ENCODE measurements around the gene JMJD1C.

Gene JMJD1C

GRCh38 chr10:63217120-63217605, 248.6 kb downstream of the JMJD1C start:
- DNase-seq (ENCODE audit: low read depth) = no peak

GRCh38 chr10:63214571-63214970, 251.2 kb downstream of the JMJD1C start:
- DNase-seq (ENCODE audit: low read depth) = no peak

- no peak for DNase-seq (ENCODE audit: low read depth)
Measured at GRCh38 chr10:63213489-63213888, 252.3 kb downstream of the JMJD1C start.

DNA sequence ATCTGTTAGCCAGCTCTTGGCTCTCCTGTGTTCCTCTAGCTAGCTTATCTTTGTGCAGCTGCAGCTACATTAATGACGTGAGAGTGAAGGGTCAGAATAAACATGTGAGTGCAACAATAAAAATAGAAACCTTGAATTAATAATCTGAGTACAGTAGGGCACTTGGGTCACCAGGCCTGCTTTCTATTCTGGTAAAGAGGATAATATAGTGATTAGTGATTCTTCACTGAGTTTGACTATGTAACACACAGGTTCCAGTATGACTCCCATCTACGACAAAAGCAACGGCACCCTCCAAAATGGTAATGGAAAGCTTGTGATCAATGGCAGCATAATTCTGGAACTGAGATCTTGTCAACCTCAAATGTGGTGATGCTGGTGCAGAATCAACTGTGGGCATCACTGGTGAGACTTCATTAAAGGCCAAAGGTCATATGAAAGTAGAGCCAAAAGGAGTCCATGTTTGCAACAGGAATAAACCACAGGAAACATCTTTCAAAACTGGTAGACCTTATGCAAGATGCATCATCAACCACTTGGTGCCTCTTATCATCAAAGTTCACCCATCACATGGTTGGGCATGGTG, 255.1 kb downstream of the JMJD1C start:
- DNase-seq (ENCODE audit: low read depth) = no peak

- DNase-seq (ENCODE audit: low read depth) = no peak
Measured at GRCh38 chr10:63209705-63210104, 256.1 kb downstream of the JMJD1C start.

GRCh38 chr10:63208986-63209385, 256.8 kb downstream of the JMJD1C start:
- DNase-seq (ENCODE audit: low read depth) = no peak

DNA sequence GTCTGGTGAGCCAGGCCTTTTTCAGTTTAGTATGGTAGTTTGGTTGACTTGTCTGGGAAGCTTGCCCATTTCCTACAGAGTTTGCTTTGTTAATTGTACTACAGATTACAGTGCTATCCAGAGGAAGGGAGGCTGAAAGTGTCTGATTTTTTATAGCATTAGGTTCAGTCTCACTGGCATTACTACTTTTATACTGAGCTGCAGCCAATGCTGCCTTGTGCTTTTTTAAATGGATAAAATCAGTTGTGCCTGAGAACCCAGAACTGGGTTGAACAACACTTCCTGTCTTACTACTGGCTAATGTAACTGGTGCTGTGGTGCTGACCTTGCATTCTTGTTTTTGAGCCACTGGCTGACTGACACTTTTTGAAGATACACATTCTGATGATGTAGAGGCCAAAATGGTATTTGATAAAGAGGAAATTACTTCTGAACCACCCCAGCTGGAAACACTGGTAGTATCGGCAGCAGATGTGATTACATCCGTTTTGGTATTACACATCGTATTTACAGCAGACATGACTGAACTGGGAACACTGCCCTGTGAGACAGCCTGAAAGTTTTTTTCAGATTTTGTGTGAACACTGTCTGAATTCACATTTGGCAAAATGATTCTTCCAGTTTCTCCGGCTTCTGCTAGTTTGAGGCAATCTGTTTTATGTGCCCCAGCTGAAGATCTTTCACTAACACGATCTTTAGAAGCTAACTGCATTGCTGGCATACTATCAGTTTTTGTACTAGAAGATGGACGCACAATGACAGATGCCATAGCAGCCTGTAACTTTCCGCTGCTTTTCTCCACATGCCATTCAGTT, 258.6 kb downstream of the JMJD1C start:
- DNase-seq (ENCODE audit: low read depth) = no peak

DNA sequence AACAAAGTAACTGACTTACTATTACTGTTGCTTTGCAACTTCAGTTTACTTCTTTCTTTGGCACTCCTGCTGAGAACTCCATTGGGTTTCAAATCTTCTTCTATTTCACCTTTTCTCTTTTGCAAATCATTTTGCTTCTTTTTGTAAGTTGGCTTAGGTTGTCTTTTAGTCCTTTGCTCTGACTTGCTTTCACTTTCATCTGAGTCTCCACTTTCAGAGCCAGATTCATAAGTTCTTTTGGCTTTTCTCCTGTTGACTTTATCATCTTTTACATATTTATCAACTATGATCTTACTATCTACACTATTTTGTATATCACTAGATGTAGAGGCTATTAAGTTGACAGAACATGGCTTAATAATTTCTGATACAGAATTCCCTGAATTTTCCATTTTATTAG, 259.2 kb downstream of the JMJD1C start:
- no peak for DNase-seq (ENCODE audit: low read depth)

DNA sequence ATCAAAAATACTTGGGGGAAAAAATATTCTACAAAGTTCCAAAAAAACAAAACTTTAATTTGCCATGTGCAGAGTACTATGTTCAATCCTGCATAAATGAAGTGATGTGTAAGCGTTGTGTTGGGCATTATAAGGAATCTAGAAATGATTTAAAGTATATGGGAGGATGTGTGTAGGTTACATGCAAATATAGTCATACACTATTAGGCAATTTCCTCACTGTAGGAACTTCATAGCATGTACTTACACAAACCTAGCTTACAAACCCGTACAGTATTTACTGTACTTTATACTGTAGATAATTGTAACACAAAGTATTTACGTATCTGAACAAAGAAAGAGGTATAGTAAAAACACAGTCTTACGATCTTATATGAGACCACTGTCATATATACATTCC, 260.4 kb downstream of the JMJD1C start:
- DNase-seq (ENCODE audit: low read depth) = no peak

- DNase-seq (ENCODE audit: low read depth) = no peak
Measured at GRCh38 chr10:63204667-63205391, 260.9 kb downstream of the JMJD1C start.

GRCh38 chr10:63201118-63201517, 264.7 kb downstream of the JMJD1C start:
- no peak for DNase-seq (ENCODE audit: low read depth)

- no peak for DNase-seq (ENCODE audit: low read depth)
Measured at GRCh38 chr10:63200431-63200830, 265.3 kb downstream of the JMJD1C start.

- DNase-seq (ENCODE audit: low read depth) = no peak
Measured at GRCh38 chr10:63199716-63200115, 266.1 kb downstream of the JMJD1C start.

GRCh38 chr10:63197344-63198092, 268.3 kb downstream of the JMJD1C start:
- no peak for DNase-seq (ENCODE audit: low read depth)

DNA sequence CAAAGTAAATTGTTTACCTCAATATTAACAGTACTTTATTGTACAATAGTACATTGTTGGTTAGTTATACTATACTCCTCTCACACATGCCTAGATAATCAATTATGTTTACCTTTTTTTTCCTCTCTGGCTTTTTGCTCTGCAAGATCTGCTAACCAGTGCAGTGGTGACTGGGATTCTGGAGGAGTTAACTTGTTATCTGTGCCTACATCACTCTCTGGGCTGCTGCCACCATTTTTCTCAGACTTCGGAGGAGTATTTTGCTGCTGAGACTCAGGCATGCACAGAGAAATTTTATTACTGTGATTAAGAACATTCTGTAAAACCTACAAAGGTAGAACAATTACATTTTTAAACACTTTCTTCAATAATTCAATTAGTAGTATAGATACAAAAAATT, 273.0 kb downstream of the JMJD1C start:
- DNase-seq (ENCODE audit: low read depth) = no peak

GRCh38 chr10:63175534-63175933, 290.2 kb downstream of the JMJD1C start:
- DNase-seq (ENCODE audit: low read depth) = no peak

DNA sequence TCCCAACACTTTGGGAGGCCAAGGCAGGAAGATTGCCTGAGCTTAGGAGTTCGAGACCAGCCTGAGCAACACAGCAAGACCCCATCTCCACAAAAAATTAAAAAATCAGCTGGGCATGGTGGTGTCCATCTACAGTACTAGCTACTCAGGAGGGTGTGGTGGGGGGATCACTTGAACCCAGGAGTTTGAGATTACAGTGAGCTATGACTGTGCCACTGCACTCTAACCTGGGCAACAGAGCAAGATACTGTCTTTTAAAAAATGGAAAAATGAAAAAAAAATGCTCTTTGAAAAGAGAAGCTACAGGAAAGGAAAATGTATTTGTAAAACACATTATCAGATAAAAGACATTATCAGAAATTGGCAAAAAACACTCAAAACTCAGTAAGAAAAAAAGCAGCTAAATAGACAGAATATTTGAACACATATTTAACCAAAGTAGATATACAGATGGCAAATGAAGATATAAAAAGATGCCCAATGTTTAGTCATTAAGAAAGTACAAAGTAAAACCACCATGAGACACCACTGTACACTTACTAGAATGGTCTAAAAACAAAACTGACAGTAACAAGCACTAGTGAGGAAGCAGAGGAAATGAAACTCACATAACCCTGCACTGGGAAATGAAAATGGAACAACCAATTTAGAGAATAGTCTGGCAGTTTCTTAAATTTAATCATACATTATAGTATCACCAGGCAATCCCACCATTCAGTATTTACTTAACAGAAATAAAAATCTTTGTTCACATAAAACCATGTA, 292.1 kb downstream of the JMJD1C start:
- DNase-seq (ENCODE audit: low read depth) = no peak

- no peak for DNase-seq (ENCODE audit: low read depth)
Measured at GRCh38 chr10:63171926-63172325, 293.9 kb downstream of the JMJD1C start.

GRCh38 chr10:63171255-63171855, 294.4 kb downstream of the JMJD1C start:
- no peak for DNase-seq (ENCODE audit: low read depth)

- no peak for DNase-seq (ENCODE audit: low read depth)
Measured at GRCh38 chr10:63169624-63170023, 296.2 kb downstream of the JMJD1C start.

GRCh38 chr10:63168821-63169462, 296.8 kb downstream of the JMJD1C start:
- no peak for DNase-seq (ENCODE audit: low read depth)

All from activated T-helper 9 cell treated with anti-CD3 and anti-CD28 coated beads, Interleukin-2, amount 50 U/mL, for 16 hours (primary cell).